NCI-H2029 (cell line): ENCODE results near the gene CFAP45.

Experiments used
- DNase-seq: peaks from one replicate; lab custom pipeline; 2025; lab: John Stamatoyannopoulos, UW

Gene CFAP45

DNA sequence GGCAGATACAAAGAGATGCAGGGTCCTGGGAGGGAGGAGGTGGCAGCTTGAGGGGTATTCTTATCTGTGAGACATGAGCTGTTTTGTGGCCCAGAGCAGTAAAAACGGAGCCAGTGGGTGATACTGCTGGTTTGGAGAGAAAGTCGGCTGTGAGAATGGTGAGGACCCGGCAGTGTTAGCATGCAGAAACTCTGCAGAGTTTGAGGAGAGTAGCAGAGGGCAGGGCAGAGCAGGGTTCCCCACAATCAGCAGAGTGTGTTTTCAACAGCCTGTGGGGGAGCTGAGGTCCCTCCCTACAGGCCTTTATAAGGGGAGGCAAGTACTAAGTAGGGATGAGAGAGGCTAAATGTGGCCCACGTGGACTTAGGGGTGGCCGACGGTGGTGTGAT lies 72.9 kb downstream of the CFAP45 start:
- DNase-seq, result no peak

GRCh38 chr1:159826441-159827101 lies 73.4 kb downstream of the CFAP45 start, which contains the start of gene SLAMF8:
Gene SLAMF8 (plus strand): TSS chr1:159826873. CDS start chr1:159826899, 26 bp downstream.
- DNase-seq, result no peak

DNA sequence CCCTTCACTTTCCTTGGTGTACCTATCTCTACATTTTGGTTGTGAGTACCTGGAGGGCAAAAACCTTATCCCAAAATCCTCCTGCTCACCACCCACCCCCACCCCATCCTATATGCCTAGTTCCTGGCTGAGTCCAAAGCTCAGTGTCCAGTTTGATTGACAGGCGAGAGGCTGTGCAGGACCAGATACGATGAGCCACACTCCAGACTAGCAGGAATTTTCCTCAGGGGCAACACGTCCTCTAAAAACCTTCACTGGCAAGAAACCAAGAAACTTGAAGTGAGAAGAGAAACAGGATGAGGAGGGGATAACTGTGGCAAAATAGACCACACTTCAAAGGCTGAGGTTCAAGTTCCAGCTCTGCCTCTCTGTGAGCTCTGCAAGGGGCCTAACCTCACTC lies 74.4 kb downstream of the CFAP45 start:
- no peak for DNase-seq

GRCh38 chr1:159823406-159823805 lies 76.6 kb downstream of the CFAP45 start:
- DNase-seq, result no peak
